ENCODE data around the gene RDX.
A peak's percentile ranks its signal among the peaks of the same experiment; 100 is the strongest.

The RDX gene

DNA sequence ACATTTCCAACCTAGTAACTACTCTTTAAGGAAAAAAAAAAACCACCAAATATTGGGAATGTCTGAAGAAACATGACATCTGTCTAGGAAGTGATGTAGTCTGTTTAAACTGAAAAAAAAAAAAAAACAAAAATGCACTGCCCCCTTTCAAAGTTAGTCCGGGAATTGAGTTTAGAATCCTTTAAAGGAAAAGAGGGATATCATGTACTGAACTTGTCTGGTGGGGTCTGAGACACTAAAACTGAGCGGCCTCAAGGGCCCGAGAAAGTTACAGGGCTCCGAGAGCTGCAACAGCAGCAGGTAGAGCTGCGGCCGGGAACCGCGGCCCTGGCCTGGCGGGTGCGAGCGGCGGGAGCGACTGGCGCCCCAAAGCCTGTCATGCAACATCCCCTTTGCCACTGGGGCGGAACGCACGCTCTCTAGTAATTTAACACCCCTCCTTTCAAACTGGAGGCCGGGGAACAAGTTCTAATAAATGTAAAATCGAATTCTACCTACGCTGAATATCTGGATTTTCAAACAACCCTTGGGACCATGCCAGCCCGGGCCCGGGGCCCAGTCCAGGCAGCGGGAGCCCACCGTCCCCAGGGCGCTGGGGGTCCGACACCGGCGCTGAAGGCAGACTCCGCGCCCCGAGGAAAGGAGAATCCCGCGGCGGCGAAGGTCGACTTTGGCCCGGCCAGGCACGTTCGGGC lies 736 bp downstream of the RDX start:
- Histone ChIP-seq H3K27ac (ENCODE audit: low read depth, low read length) (no peak overlapping the region), H3F3A (ENCODE audit: control insufficient read depth, insufficient read depth) (peaks cover 2% of the 10 kb centered on the region; the same call in 1 of the 2 replicates), H3K27me3 (ENCODE audit: control insufficient read depth, low read length) (peaks cover 62% of the 10 kb centered on the region), H4K20me1 (ENCODE audit: control insufficient read depth, insufficient read depth, low read depth, low read length) (no peaks in the 10 kb centered on the region; the same call in 1 of the 2 replicates), H3K9me2 (replicated peaks; ENCODE audit: control insufficient read depth, low read length) (no peaks in the 10 kb centered on the region), H3K79me2 (ENCODE audit: control insufficient read depth, low read length) (no peaks in the 10 kb centered on the region), H3K4me1 (ENCODE audit: control insufficient read depth, low read length) (peaks cover 11% of the 10 kb centered on the region), H3K36me3 (ENCODE audit: control insufficient read depth, low read length) (no peaks in the 10 kb centered on the region), H3K4me2 (ENCODE audit: low read length) (peak overlapping the region; percentile 90), H3K4me3 (ENCODE audit: low read length) (peak overlapping the region; percentile 78), H3K9me3 (ENCODE audit: control insufficient read depth, insufficient read depth, low read length) (no peaks in the 10 kb centered on the region)
- peak; percentile 21; the same call in 1 of the 2 replicates for TF ChIP-seq EZH2phosphoT487 (IDR thresholded peaks at IDR 0.05; ENCODE audit: borderline replicate concordance, low read length)
- TF ChIP-seq, protein P1, sequence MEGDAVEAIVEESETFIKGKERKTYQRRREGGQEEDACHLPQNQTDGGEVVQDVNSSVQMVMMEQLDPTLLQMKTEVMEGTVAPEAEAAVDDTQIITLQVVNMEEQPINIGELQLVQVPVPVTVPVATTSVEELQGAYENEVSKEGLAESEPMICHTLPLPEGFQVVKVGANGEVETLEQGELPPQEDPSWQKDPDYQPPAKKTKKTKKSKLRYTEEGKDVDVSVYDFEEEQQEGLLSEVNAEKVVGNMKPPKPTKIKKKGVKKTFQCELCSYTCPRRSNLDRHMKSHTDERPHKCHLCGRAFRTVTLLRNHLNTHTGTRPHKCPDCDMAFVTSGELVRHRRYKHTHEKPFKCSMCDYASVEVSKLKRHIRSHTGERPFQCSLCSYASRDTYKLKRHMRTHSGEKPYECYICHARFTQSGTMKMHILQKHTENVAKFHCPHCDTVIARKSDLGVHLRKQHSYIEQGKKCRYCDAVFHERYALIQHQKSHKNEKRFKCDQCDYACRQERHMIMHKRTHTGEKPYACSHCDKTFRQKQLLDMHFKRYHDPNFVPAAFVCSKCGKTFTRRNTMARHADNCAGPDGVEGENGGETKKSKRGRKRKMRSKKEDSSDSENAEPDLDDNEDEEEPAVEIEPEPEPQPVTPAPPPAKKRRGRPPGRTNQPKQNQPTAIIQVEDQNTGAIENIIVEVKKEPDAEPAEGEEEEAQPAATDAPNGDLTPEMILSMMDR (IDR thresholded peaks at IDR 0.05; ENCODE audit: low read depth, low read length, poor library complexity, severe bottlenecking) = no peak

DNA sequence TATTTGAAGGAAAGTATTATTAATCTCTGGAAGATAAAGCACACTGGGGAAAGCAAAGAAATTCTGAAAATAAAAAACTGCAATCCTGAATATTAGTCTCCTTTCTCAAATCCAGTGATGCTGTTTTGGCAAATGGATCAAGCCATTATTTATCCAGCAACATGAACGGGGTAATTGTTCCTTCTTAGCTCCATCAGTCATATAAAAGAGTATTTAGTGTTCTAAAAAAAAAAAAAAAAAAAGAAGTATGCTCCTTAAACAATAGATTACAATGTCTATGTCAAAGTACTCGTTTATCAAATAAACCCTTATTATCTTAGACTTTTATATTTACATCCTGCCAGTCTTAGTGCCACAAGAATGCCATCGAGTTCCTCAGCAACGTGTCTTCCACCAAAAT lies 1.3 kb downstream of the RDX start:
- Histone ChIP-seq H3K4me3 (ENCODE audit: low read length) (peak overlapping the region; percentile 78; the same call in 1 of the 2 replicates), H3K27ac (ENCODE audit: low read depth, low read length) (no peak overlapping the region), H3K9me3 (ENCODE audit: control insufficient read depth, insufficient read depth, low read length) (no peaks in the 10 kb centered on the region), H3K79me2 (ENCODE audit: control insufficient read depth, low read length) (no peaks in the 10 kb centered on the region), H3K9me2 (replicated peaks; ENCODE audit: control insufficient read depth, low read length) (no peaks in the 10 kb centered on the region), H3K4me2 (ENCODE audit: low read length) (peak overlapping the region; percentile 90), H3K4me1 (ENCODE audit: control insufficient read depth, low read length) (peaks cover 11% of the 10 kb centered on the region), H3F3A (ENCODE audit: control insufficient read depth, insufficient read depth) (peaks cover 2% of the 10 kb centered on the region; the same call in 1 of the 2 replicates), H3K36me3 (ENCODE audit: control insufficient read depth, low read length) (no peaks in the 10 kb centered on the region), H3K27me3 (ENCODE audit: control insufficient read depth, low read length) (peaks cover 62% of the 10 kb centered on the region), H4K20me1 (ENCODE audit: control insufficient read depth, insufficient read depth, low read depth, low read length) (no peaks in the 10 kb centered on the region; the same call in 1 of the 2 replicates)
- TF ChIP-seq EZH2phosphoT487 (IDR thresholded peaks at IDR 0.05; ENCODE audit: borderline replicate concordance, low read length) = no peak
- TF ChIP-seq, protein P1 (IDR thresholded peaks at IDR 0.05; ENCODE audit: low read depth, low read length, poor library complexity, severe bottlenecking) = no peak

DNA sequence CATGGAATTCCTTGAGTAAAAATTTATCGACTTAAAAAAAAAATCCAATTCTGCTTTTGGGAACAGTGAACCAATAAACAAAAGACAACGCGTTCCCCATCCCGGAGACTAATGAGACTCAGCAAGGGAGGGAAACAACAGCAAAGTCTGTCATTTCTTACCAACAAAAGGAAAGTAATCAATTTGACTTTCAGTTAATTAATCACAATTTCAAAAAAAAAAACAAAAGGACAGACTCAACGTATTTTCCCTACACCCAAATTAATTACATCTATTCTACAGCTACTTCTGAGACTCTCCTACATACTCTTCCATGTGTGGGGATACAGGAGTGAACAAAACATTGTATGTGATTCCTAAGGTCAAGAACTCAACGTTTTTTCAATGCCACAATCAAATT lies 1.9 kb downstream of the RDX start:
- Histone ChIP-seq H3K27ac (ENCODE audit: low read depth, low read length) (no peak overlapping the region), H3K27me3 (ENCODE audit: control insufficient read depth, low read length) (peaks cover 57% of the 10 kb centered on the region), H3K79me2 (ENCODE audit: control insufficient read depth, low read length) (no peaks in the 10 kb centered on the region), H3F3A (ENCODE audit: control insufficient read depth, insufficient read depth) (peaks cover 2% of the 10 kb centered on the region; the same call in 1 of the 2 replicates), H3K4me3 (ENCODE audit: low read length) (no peak overlapping the region), H4K20me1 (ENCODE audit: control insufficient read depth, insufficient read depth, low read depth, low read length) (no peaks in the 10 kb centered on the region; the same call in 1 of the 2 replicates), H3K4me2 (ENCODE audit: low read length) (no peak overlapping the region), H3K4me1 (ENCODE audit: control insufficient read depth, low read length) (peaks cover 11% of the 10 kb centered on the region), H3K9me3 (ENCODE audit: control insufficient read depth, insufficient read depth, low read length) (no peaks in the 10 kb centered on the region), H3K9me2 (replicated peaks; ENCODE audit: control insufficient read depth, low read length) (no peaks in the 10 kb centered on the region), H3K36me3 (ENCODE audit: control insufficient read depth, low read length) (no peaks in the 10 kb centered on the region)
- TF ChIP-seq, protein P1 (IDR thresholded peaks at IDR 0.05; ENCODE audit: low read depth, low read length, poor library complexity, severe bottlenecking) = no peak
- no peak for TF ChIP-seq EZH2phosphoT487 (IDR thresholded peaks at IDR 0.05; ENCODE audit: borderline replicate concordance, low read length)

All from DOHH2 (cell line).